Glutamatergic neuron (in vitro differentiated cells): Measurements from ENCODE around the gene TUBGCP2. TPM values are rescaled to one million over a fixed set of nuclear protein-coding genes. Genes with fewer than 3 reads are reported as not detected.

Source experiments
- DNase-seq: peaks from one replicate; pipeline ENCODE4 v3.0.0; 2022
- H3K27ac Mint-ChIP-seq: one replicate; pipeline ENCODE4 v1.8.0; 2020; ENCODE audit warnings: mild to moderate bottlenecking, mixed read lengths, inconsistent platforms; ENCODE audit not compliant: unreplicated experiment
- H3K27me3 Mint-ChIP-seq: one replicate; pipeline ENCODE4 v1.8.0; 2020; ENCODE audit warnings: mild to moderate bottlenecking, moderate library complexity, mixed read lengths, inconsistent platforms; ENCODE audit not compliant: unreplicated experiment
- H3K36me3 Mint-ChIP-seq: one replicate; pipeline ENCODE4 v1.8.0; 2020; ENCODE audit warnings: mild to moderate bottlenecking, mixed read lengths, inconsistent platforms; ENCODE audit not compliant: unreplicated experiment
- H3K4me1 Mint-ChIP-seq: one replicate; pipeline ENCODE4 v1.8.0; 2020; ENCODE audit warnings: mild to moderate bottlenecking, low read depth, mixed read lengths, inconsistent platforms; ENCODE audit not compliant: unreplicated experiment
- H3K4me3 Mint-ChIP-seq: one replicate; pipeline ENCODE4 v1.8.0; 2020; ENCODE audit warnings: mild to moderate bottlenecking, mixed read lengths, inconsistent platforms; ENCODE audit not compliant: unreplicated experiment
- H3K9me3 Mint-ChIP-seq: one replicate; pipeline ENCODE4 v1.8.0; 2020; ENCODE audit warnings: mild to moderate bottlenecking, moderate library complexity, mixed read lengths, inconsistent platforms; ENCODE audit not compliant: unreplicated experiment
- CTCF ChIP-seq: fragments of 200-600 bp; sonication (generic); IDR thresholded peaks from one replicate; pipeline ENCODE4 v1.5.0; 2021; ENCODE audit not compliant: partially characterized antibody, unreplicated experiment
- total RNA-seq: library from RNA; stranded (reverse); fragmentation: NEBNext Ultra II Directional; extraction: Animal tissue kit (Norgen Biotek cat#: 25700); gene quantifications from one replicate; pipeline ENCODE4 v1.2.1, GENCODE V29; 2021; ENCODE audit not compliant: unreplicated experiment

Gene TUBGCP2
- total RNA-seq, 1 donor from 2014 or later = 61.4 TPM

DNA sequence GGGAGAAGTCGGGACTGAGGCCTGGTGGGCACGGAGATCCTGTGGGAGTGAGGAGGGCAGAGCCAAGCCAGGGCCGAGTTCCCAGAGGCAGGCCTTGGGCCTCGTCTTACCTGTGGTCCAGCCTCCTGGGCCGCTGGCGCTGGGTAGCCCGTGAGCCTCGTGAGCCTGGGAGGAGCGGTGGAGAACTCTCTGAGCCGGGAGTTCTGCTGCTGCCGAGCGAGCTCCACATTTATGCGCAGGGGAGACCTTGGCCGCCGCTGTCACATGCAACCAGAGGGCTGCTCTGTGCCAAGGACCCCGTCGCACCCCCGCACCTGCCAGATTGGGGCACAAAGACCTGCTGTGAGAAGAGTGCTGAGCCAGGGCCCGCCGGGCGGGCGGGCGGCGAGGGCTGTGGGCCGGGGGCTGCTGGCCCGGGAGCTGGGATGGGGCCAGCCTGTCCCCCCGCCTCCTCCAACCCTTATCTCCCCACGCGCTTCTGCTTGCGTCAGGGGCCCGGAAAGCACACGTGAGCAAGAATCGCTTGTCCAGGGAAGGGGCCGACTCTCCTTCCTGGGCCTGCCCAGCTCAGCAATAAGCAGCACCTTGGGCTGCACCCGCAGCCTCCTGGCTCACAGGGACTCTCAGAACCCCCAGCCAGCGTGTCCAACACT is 60.9 kb downstream of the TUBGCP2 start:
- Mint-ChIP-seq H3K36me3 (no peaks in the 10 kb centered on the region), H3K4me3 (no peak overlapping the region), H3K27me3 (peaks cover 11% of the 10 kb centered on the region), H3K9me3 (peaks cover 5% of the 10 kb centered on the region), H3K27ac (no peak overlapping the region), H3K4me1 (peaks cover 7% of the 10 kb centered on the region)
- no peak for DNase-seq
- no peak for TF ChIP-seq CTCF

GRCh38 chr10:133246236-133246626 is 62.4 kb downstream of the TUBGCP2 start:
- no peaks in the 10 kb centered on the region for H3K36me3 Mint-ChIP-seq
- peaks cover 5% of the 10 kb centered on the region for H3K9me3 Mint-ChIP-seq
- H3K27ac Mint-ChIP-seq = peak overlapping the region; percentile 52
- TF ChIP-seq CTCF = no peak
- no peak for DNase-seq
- peaks cover 11% of the 10 kb centered on the region for H3K27me3 Mint-ChIP-seq
- no peak overlapping the region for H3K4me3 Mint-ChIP-seq
- H3K4me1 Mint-ChIP-seq = peaks cover 7% of the 10 kb centered on the region

DNA sequence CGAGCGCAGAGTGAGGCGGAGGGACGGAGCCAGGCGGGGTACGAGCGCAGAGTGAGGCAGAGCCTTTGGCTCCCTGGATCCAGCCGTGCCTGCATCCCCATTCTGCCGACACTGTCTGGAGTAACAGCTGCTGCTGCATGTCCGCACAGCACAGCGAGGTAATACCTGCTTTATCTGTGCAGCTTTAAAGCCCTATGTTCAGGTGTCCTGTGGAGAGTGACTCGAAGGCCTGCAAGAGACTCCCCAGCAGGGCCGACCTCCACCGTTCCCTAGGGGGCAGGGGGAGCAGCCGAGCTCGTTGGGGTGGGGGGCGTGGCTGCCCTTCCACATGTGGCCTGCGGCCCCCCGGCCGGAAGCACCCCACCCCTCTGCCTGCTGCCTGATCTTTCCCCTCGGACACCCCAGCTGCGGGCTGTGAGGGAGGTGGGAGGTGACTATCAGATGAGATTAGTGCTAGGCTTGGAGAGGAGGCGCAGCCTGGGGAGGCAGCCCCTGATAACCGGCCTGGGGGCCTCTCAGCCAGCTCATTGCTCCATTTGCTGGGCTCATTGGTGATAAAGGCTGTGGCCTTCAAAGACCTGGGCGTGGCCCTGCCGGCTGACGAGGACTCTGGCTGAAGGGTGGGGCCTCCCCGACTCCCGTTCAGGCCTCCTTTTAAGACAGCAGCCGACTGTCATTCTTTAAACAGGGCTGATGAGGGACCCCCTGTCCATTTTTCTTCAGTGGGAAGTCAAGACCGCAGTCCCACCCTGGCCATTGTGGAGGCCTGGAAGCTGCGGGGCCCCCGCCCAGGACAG is 63.0 kb downstream of the TUBGCP2 start:
- TF ChIP-seq CTCF = no peak
- H3K36me3 Mint-ChIP-seq = no peaks in the 10 kb centered on the region
- peaks cover 7% of the 10 kb centered on the region for H3K4me1 Mint-ChIP-seq
- DNase-seq = no peak
- H3K27me3 Mint-ChIP-seq = peaks cover 11% of the 10 kb centered on the region
- peaks cover 5% of the 10 kb centered on the region for H3K9me3 Mint-ChIP-seq
- H3K4me3 Mint-ChIP-seq = no peak overlapping the region
- no peak overlapping the region for H3K27ac Mint-ChIP-seq

DNA sequence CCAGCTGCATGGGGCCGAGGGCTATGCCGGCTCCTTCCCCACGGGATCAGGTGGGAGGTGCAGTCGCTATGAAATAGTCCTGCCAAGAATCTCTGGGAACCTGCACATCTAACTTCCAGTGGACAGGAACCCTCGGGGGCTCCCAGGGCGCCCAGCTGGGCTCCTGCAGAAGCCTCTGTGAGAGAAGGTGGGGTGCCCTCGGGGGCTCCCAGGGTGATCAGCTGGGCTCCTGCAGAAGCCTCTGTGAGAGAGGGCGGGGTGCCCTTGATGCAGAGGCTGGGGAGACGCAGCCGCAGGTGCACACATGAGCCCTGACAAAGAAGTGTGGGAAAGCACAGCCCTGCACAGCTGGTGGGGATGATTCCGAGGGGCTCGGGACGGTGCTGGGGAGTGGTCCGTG is 65.1 kb downstream of the TUBGCP2 start:
- Mint-ChIP-seq H3K27me3 (peaks cover 6% of the 10 kb centered on the region), H3K9me3 (peaks cover 5% of the 10 kb centered on the region), H3K4me3 (no peak overlapping the region), H3K36me3 (no peaks in the 10 kb centered on the region), H3K27ac (no peak overlapping the region), H3K4me1 (peaks cover 8% of the 10 kb centered on the region)
- no peak for DNase-seq
- TF ChIP-seq CTCF = no peak

- H3K4me1 Mint-ChIP-seq = peaks cover 10% of the 10 kb centered on the region
- H3K9me3 Mint-ChIP-seq = peaks cover 6% of the 10 kb centered on the region
- no peak for TF ChIP-seq CTCF
- H3K36me3 Mint-ChIP-seq = no peaks in the 10 kb centered on the region
- DNase-seq = no peak
- H3K27me3 Mint-ChIP-seq = peaks cover 7% of the 10 kb centered on the region
- H3K4me3 Mint-ChIP-seq = peak overlapping the region; percentile 8
- peak overlapping the region; percentile 5 for H3K27ac Mint-ChIP-seq
These were observed 65.9 kb downstream of the TUBGCP2 start for GRCh38 chr10:133242611-133243356.
